Keratinocyte (primary cell): ENCODE results near the gene RTL1. TPM values are rescaled to one million over a fixed set of nuclear protein-coding genes. Genes with fewer than 3 reads are reported as not detected.

Source experiments
- DNase-seq: peaks from one replicate; pipeline ENCODE4 v3.0.0-alpha.2; 2011; ENCODE audit warnings: low read depth, missing footprints, low spot score
- FAIRE-seq: peaks from 2 replicates; lab custom pipeline; 2011; peaks lifted over from hg19 to GRCh38; lab: Jason Lieb, UNC
- H2AFZ ChIP-seq: 2 replicates; pipeline ENCODE4 v1.6.0; 2012; ENCODE audit warnings: low read length, control low read depth, inconsistent platforms; ENCODE audit not compliant: control insufficient read depth
- H3K27ac ChIP-seq: 2 replicates; pipeline ENCODE4 v1.5.1; 2011; ENCODE audit warnings: low read length; ENCODE audit not compliant: control insufficient read depth, insufficient read depth
- H3K27me3 ChIP-seq: 3 replicates; pipeline ENCODE4 v1.6.0; 2011; ENCODE audit warnings: low read length; ENCODE audit not compliant: control insufficient read depth, insufficient read depth; ENCODE audit errors: extremely low read depth
- H3K36me3 ChIP-seq, 2 experiments: 2 replicates in 1 of 2; 3 replicates in 1 of 2; pipeline ENCODE4 v1.5.1; 2011; ENCODE audit warnings: low read length in 2 of 2, mild to moderate bottlenecking in 1 of 2; ENCODE audit not compliant: control insufficient read depth in 2 of 2, insufficient read depth in 2 of 2; ENCODE audit errors: extremely low read depth in 1 of 2
- H3K4me1 ChIP-seq: 3 replicates; pipeline ENCODE4 v1.5.1; 2011; ENCODE audit warnings: low read length; ENCODE audit not compliant: control insufficient read depth, insufficient read depth; ENCODE audit errors: extremely low read depth
- H3K4me2 ChIP-seq: 3 replicates; pipeline ENCODE4 v1.6.0; 2011; ENCODE audit warnings: low read depth, low read length; ENCODE audit not compliant: control insufficient read depth, insufficient read depth; ENCODE audit errors: extremely low read depth
- H3K4me3 ChIP-seq, 3 experiments: fragments of 200-600 bp in 1 of 3; sonication (generic) in 1 of 3; 2 replicates in 2 of 3; 3 replicates in 1 of 3; pipeline ENCODE4 v1.5.1; 2011 to 2016; ENCODE audit warnings: low read length in 3 of 3, mild to moderate bottlenecking in 3 of 3, control low read depth in 2 of 3, inconsistent platforms in 1 of 3, low read depth in 1 of 3, mixed read lengths in 1 of 3, mixed run types in 1 of 3, moderate library complexity in 1 of 3; ENCODE audit not compliant: control insufficient read depth in 2 of 3, insufficient read depth in 2 of 3; ENCODE audit errors: extremely low read depth in 1 of 3
- H3K79me2 ChIP-seq: 2 replicates; pipeline ENCODE4 v1.6.0; 2012; ENCODE audit warnings: low read length; ENCODE audit not compliant: control insufficient read depth, insufficient read depth
- H3K9ac ChIP-seq: 3 replicates; pipeline ENCODE4 v1.6.0; 2011; ENCODE audit warnings: low read length; ENCODE audit not compliant: control insufficient read depth, insufficient read depth; ENCODE audit errors: extremely low read depth
- H3K9me1 ChIP-seq: 3 replicates; pipeline ENCODE4 v1.6.0; 2011; ENCODE audit warnings: low read length; ENCODE audit not compliant: control insufficient read depth, insufficient read depth; ENCODE audit errors: extremely low read depth
- H3K9me3 ChIP-seq: 2 replicates; pipeline ENCODE4 v1.5.1; 2012; ENCODE audit warnings: low read depth, low read length; ENCODE audit not compliant: control insufficient read depth
- H4K20me1 ChIP-seq: 3 replicates; pipeline ENCODE4 v1.6.0; 2011; ENCODE audit warnings: low read length; ENCODE audit not compliant: control insufficient read depth, insufficient read depth; ENCODE audit errors: extremely low read depth
- EZH2 ChIP-seq: IDR thresholded peaks from one replicate; pipeline ENCODE4 v1.6.1; 2012; ENCODE audit warnings: inconsistent platforms, mild to moderate bottlenecking, low read length, moderate library complexity
- dilution Hi-C: fragments of 300-500 bp; cut with MboI; formaldehyde crosslinking; loops from one replicate; pipeline ENCODE4 v1.7.0; 2020; ENCODE audit warnings: low sequenced_read_pairs; ENCODE audit not compliant: extremely low pct_ligation_motif_present
- polyA plus RNA-seq, 5 experiments: library from polyadenylated mRNA; depleted of rRNA in 3 of 5; stranded (reverse) in 3 of 5; stranded (forward) in 1 of 5; unstranded in 1 of 5; fragments of >200 nt; gene quantifications; 1 replicate in 1 of 5; 2 replicates in 3 of 5; 3 replicates in 1 of 5; pipeline versions ENCODE4 v1.2.1 to v1.2.3, GENCODE V29; 2011 to 2012; ENCODE audit warnings: missing spikeins in 2 of 5, low read depth in 1 of 5, low replicate concordance in 1 of 5
- TF ChIP-seq, protein P1 (sequence below), 3 experiments: IDR thresholded peaks in 1 of 3; conservative IDR thresholded peaks in 1 of 3; optimal IDR thresholded peaks in 1 of 3; 2 replicates in 2 of 3; 3 replicates in 1 of 3; pipeline versions ENCODE3 to v1.5.1; 2011; ENCODE audit warnings: low read length in 3 of 3, mild to moderate bottlenecking in 3 of 3, moderate library complexity in 2 of 3, control low read depth in 1 of 3, inconsistent platforms in 1 of 3; ENCODE audit not compliant: insufficient read depth in 2 of 3; ENCODE audit errors: extremely low read depth in 1 of 3

RTL1 gene
- polyA plus RNA-seq, 1 donor (not counting 4 experiments of a cell fraction or from before 2014, with no cell fraction given), result not detected

GRCh38 chr14:100857233-100857922 lies 46.1 kb downstream of the RTL1 start:
- Histone ChIP-seq H3K9me1 (no peaks in the 10 kb centered on the region), H3K27me3 (no peaks in the 10 kb centered on the region), H3K27ac (no peak overlapping the region), H3K4me2 (no peak overlapping the region), H3K4me1 (no peaks in the 10 kb centered on the region), H3K4me3 (no peak overlapping the region), H3K9ac (no peak overlapping the region), H3K79me2 (no peaks in the 10 kb centered on the region), H3K9me3 (no peaks in the 10 kb centered on the region), H2AFZ (no peak overlapping the region), H3K36me3 (no peaks in the 10 kb centered on the region), H4K20me1 (no peaks in the 10 kb centered on the region)
- dilution Hi-C loops, result no loop called here
- DNase-seq (no peak), FAIRE-seq (no peak)
- TF ChIP-seq, protein P1, sequence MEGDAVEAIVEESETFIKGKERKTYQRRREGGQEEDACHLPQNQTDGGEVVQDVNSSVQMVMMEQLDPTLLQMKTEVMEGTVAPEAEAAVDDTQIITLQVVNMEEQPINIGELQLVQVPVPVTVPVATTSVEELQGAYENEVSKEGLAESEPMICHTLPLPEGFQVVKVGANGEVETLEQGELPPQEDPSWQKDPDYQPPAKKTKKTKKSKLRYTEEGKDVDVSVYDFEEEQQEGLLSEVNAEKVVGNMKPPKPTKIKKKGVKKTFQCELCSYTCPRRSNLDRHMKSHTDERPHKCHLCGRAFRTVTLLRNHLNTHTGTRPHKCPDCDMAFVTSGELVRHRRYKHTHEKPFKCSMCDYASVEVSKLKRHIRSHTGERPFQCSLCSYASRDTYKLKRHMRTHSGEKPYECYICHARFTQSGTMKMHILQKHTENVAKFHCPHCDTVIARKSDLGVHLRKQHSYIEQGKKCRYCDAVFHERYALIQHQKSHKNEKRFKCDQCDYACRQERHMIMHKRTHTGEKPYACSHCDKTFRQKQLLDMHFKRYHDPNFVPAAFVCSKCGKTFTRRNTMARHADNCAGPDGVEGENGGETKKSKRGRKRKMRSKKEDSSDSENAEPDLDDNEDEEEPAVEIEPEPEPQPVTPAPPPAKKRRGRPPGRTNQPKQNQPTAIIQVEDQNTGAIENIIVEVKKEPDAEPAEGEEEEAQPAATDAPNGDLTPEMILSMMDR (optimal IDR thresholded peaks at IDR 0.05 in 1 of 3, IDR thresholded peaks at IDR 0.05 in 1 of 3, conservative IDR thresholded peaks at IDR 0.05 in 1 of 3; ENCODE audit: extremely low read depth in 1 of 3, insufficient read depth in 2 of 3, low read length in 3 of 3), result no peak
- TF ChIP-seq EZH2, result no peak

DNA sequence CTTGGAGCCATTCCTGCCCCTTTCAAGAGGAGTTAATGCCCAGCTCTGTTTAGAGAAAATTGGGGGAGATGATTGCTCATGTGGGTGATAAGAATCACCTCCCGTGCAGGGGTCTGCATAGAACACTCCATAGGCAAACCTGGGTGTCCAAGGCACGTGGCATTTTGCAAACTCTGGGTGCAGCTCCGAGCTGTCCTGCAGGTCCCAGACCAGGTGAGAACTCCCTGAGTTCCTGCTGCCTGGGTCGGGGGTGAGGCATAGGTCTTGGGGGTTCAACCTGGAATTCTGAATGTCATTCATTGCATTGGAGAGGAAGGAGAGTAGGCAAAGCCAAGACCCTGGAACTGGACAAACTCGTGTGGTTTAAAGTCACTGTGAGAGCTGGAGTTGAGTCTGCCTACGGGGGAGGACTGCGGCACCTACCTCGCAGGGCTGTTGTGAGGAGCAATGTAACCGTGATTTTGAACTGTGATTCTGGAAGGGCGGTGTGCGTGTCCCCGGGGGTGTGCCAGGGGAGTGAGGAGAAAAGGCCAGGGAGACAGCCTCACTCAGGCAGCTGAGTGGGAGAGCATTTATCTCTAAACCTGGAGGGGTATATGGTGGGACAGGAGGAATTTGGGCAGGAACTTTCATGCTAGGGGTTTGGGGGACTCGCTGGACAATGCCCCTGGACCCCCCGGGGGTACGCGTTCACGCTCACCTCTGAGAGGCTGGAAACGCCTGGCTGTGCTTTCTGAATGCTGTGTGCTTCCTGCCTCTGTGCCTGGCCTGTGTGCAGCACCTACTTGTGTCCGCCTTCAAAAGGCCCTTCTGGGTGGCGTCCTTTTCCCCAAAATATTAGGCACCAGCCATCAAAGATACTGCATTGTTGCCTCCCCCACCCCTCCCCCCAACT lies 47.2 kb downstream of the RTL1 start:
- H3K4me3 ChIP-seq, result no peak overlapping the region
- H3K27ac ChIP-seq, result no peak overlapping the region
- no peaks in the 10 kb centered on the region for H4K20me1 ChIP-seq
- TF ChIP-seq, protein P1 (optimal IDR thresholded peaks at IDR 0.05 in 1 of 3, IDR thresholded peaks at IDR 0.05 in 1 of 3, conservative IDR thresholded peaks at IDR 0.05 in 1 of 3; ENCODE audit: extremely low read depth in 1 of 3, insufficient read depth in 2 of 3, low read length in 3 of 3), result no peak
- TF ChIP-seq EZH2, result no peak
- no peaks in the 10 kb centered on the region for H3K36me3 ChIP-seq
- no peaks in the 10 kb centered on the region for H3K27me3 ChIP-seq
- H3K79me2 ChIP-seq, result no peaks in the 10 kb centered on the region
- H3K4me1 ChIP-seq, result no peaks in the 10 kb centered on the region
- no peak overlapping the region for H2AFZ ChIP-seq
- no peaks in the 10 kb centered on the region for H3K9me1 ChIP-seq
- FAIRE-seq (no peak), DNase-seq (no peak)
- no peak overlapping the region for H3K9ac ChIP-seq
- H3K4me2 ChIP-seq, result no peak overlapping the region
- no peaks in the 10 kb centered on the region for H3K9me3 ChIP-seq
- dilution Hi-C loops, result no loop called here
